HFFc6 (cell line): ENCODE measurements around the gene TPST1. TPM values are rescaled to one million over a fixed set of nuclear protein-coding genes. Genes with fewer than 3 reads are reported as not detected.

ENCODE experiments used
- DNase-seq: peaks from one replicate; pipeline ENCODE4 v3.0.0-alpha.2; 2018
- H3K27ac Mint-ChIP-seq: 2 replicates; pipeline ENCODE4 v1.8.0; 2020; ENCODE audit warnings: mild to moderate bottlenecking, mixed read lengths
- H3K27me3 Mint-ChIP-seq: 2 replicates; pipeline ENCODE4 v1.8.0; 2021; ENCODE audit warnings: mild to moderate bottlenecking, moderate library complexity, mixed read lengths; ENCODE audit not compliant: insufficient read depth
- H3K36me3 Mint-ChIP-seq: 2 replicates; pipeline ENCODE4 v1.8.0; 2021; ENCODE audit warnings: low read depth, mixed read lengths
- H3K4me1 Mint-ChIP-seq: 2 replicates; pipeline ENCODE4 v1.8.0; 2020; ENCODE audit warnings: low read depth, mixed read lengths
- H3K4me3 Mint-ChIP-seq: 2 replicates; pipeline ENCODE4 v1.8.0; 2020; ENCODE audit warnings: mild to moderate bottlenecking, moderate library complexity, mixed read lengths
- H3K9me3 Mint-ChIP-seq: 2 replicates; pipeline ENCODE4 v1.8.0; 2020; ENCODE audit warnings: mild to moderate bottlenecking, mixed read lengths
- total RNA-seq, 6 experiments: library from RNA; stranded (reverse); fragmentation: NEBNext Ultra II Directional; extraction: Animal tissue kit (Norgen Biotek cat#: 25700); gene quantifications; 2 replicates in 1 of 6; 3 replicates in 5 of 6; pipeline ENCODE4 v1.2.3, GENCODE V29; 2021
- TF ChIP-seq, protein P1 (sequence below): fragments of 200-600 bp; sonication (generic); IDR thresholded peaks from 2 replicates; pipeline ENCODE4 v1.5.0; 2021; ENCODE audit warnings: antibody characterized with exemption, mild to moderate bottlenecking

The TPST1 gene
- total RNA-seq, 6 experiments from 2014 or later: 21.7 to 36.1 (median 29.2) TPM

DNA sequence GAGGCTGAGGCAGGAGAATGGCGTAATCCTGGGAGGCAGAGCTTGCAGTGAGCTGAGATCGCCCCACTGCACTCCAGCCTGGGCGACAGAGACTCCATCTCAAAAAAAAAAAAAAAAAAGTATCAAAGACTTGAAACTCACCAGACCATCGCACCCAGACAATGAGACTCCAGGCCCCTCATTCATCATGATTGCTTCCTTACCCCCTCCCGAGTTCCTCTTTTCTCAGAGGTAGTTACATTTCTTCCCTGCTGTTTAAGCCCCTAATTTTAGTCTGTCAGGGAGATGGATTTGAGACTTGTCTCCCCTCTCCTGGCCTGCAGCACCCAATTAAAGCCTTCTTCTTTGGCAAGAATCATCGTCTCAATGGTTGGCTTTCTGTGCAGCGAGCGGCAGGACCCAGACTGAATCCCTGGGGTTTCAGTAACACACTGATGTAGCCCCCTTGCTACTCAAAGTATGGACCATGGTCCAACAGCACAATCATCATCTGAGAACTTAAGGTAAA lies 19.4 kb upstream of the TPST1 start:
- no peaks in the 10 kb centered on the region for H3K36me3 Mint-ChIP-seq
- no peak overlapping the region for H3K27ac Mint-ChIP-seq
- H3K27me3 Mint-ChIP-seq: peaks cover 3% of the 10 kb centered on the region; the same call in 1 of the 2 replicates
- peaks cover 19% of the 10 kb centered on the region for H3K4me1 Mint-ChIP-seq
- no peaks in the 10 kb centered on the region for H3K9me3 Mint-ChIP-seq
- TF ChIP-seq, protein P1, sequence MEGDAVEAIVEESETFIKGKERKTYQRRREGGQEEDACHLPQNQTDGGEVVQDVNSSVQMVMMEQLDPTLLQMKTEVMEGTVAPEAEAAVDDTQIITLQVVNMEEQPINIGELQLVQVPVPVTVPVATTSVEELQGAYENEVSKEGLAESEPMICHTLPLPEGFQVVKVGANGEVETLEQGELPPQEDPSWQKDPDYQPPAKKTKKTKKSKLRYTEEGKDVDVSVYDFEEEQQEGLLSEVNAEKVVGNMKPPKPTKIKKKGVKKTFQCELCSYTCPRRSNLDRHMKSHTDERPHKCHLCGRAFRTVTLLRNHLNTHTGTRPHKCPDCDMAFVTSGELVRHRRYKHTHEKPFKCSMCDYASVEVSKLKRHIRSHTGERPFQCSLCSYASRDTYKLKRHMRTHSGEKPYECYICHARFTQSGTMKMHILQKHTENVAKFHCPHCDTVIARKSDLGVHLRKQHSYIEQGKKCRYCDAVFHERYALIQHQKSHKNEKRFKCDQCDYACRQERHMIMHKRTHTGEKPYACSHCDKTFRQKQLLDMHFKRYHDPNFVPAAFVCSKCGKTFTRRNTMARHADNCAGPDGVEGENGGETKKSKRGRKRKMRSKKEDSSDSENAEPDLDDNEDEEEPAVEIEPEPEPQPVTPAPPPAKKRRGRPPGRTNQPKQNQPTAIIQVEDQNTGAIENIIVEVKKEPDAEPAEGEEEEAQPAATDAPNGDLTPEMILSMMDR: no peak
- DNase-seq: no peak
- H3K4me3 Mint-ChIP-seq: no peak overlapping the region

DNA sequence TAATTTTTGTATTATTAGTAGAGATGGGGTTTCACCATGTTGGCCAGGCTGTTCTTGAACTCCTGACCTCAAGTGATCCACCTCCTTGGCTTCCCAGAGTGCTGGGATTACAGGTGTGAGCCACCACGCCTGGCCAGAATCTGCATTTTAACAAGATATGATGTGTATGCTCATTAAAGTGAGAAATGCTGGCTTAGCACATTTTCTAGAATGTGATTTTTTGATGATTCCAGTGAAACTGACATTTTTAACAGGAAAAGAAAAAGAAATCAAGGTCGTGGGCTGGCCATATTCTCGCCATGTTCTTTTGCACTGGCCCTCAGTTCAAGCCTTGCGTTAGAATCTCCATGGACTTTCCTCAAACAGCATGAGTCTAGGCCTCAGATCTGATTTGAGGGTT lies 18.1 kb upstream of the TPST1 start:
- TF ChIP-seq, protein P1: no peak
- Mint-ChIP-seq H3K4me3 (no peak overlapping the region), H3K9me3 (no peaks in the 10 kb centered on the region), H3K36me3 (no peaks in the 10 kb centered on the region), H3K27ac (no peak overlapping the region), H3K4me1 (peaks cover 19% of the 10 kb centered on the region), H3K27me3 (peaks cover 7% of the 10 kb centered on the region)
- no peak for DNase-seq

DNA sequence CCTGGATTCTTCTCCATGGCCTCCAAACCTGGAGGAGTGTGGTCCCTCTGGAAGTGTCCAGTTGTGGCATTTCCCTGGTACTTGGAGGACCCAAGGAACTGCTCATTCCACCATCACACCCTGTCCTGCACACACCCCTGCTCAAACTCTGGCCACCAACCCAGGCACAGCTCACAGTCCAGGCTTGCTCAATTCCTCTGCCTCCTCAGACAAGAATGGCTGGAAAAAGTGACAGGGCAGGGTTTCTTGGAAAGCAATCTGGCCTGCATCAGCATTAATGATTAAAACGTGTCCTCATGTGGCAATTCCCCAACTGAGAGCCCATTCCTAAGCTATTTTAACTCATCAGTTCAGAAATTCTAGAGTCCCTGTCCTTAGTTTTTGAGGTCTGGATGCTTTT lies 17.2 kb upstream of the TPST1 start:
- no peak overlapping the region for H3K4me3 Mint-ChIP-seq
- H3K36me3 Mint-ChIP-seq: no peaks in the 10 kb centered on the region
- peak; percentile 39 for DNase-seq
- no peak overlapping the region for H3K27ac Mint-ChIP-seq
- TF ChIP-seq, protein P1: no peak
- H3K27me3 Mint-ChIP-seq: peaks cover 7% of the 10 kb centered on the region
- H3K9me3 Mint-ChIP-seq: no peaks in the 10 kb centered on the region
- H3K4me1 Mint-ChIP-seq: peaks cover 19% of the 10 kb centered on the region

DNA sequence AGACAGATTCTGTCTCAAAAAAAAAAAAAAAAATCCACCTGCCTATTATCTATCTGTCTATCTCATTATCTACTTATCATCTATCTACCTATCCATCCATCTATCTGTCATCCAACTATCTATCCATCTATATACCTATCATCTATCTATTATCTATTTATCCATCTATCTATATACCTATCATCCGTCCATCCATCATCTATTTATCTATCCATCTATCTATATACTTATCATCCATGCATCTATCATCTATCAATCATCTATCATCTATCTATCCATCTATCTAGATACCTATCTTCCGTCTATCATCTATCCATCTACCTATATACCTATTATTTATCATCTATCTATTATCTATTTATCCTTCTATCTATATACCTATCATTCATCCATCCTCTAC lies 16.5 kb upstream of the TPST1 start:
- H3K27me3 Mint-ChIP-seq: peaks cover 7% of the 10 kb centered on the region
- peaks cover 13% of the 10 kb centered on the region for H3K4me1 Mint-ChIP-seq
- no peak overlapping the region for H3K27ac Mint-ChIP-seq
- no peak overlapping the region for H3K4me3 Mint-ChIP-seq
- no peaks in the 10 kb centered on the region for H3K9me3 Mint-ChIP-seq
- no peaks in the 10 kb centered on the region for H3K36me3 Mint-ChIP-seq
- TF ChIP-seq, protein P1: no peak
- DNase-seq: no peak

DNA sequence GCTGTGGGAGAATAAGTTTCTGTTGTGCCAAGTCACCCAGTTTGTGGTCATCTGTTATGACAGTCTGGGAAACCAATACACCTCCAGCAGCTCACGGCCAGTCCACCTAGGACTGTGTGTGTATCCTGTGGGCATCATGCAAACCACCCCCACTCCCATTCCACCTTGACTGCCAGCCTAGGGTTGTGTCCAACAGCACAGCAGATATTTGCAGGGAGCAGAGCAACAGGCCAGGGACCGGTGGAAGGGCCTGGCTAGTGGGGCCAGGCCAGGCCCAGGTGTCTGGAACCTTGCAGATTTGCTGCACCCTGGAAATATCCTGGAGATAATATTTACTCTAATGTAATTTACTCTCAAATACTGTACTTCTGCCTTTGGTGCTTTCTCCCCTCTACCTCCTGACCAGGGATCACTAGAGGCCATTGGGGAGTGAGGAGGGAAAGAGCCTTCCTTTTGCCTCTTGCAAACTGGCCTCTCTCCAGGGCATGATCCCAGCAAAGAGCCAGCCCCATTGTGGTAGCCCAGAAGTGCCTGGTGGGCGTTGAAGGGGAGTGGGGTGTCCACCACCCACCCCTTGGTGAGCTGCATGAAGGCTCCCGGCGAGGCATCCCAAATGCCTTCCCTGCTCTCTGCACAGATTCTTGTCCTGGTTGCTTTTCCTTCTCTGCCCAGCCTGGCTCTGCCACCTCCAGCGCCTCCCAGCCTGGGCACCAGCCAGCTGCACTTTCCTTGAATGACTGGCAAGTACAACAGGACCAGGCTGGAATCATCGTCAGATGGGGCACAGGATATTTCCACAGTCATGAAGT lies 15.2 kb upstream of the TPST1 start:
- H3K27ac Mint-ChIP-seq: no peak overlapping the region
- no peak overlapping the region for H3K4me3 Mint-ChIP-seq
- TF ChIP-seq, protein P1: no peak
- H3K4me1 Mint-ChIP-seq: peaks cover under 1% of the 10 kb centered on the region; the same call in 1 of the 2 replicates
- no peaks in the 10 kb centered on the region for H3K36me3 Mint-ChIP-seq
- no peak for DNase-seq
- peaks cover 15% of the 10 kb centered on the region for H3K27me3 Mint-ChIP-seq
- no peaks in the 10 kb centered on the region for H3K9me3 Mint-ChIP-seq
